Suprapubic skin (tissue), 4 donors: ENCODE measurements around the gene LGI4. TPM values are rescaled to one million over a fixed set of nuclear protein-coding genes. Genes with fewer than 3 reads are reported as not detected.

Experiments
- DNase-seq, 2 donors: peaks; one replicate each; pipeline ENCODE4 v3.0.0-alpha.2; 2019; ENCODE audit warnings: low spot score in 2 of 2
- H3K27ac ChIP-seq: fragments of 200-600 bp; sonication (generic); one replicate; pipeline ENCODE4 v1.5.1; 2019
- H3K27me3 ChIP-seq: fragments of 200-600 bp; sonication (generic); one replicate; pipeline ENCODE4 v1.5.1; 2019
- H3K36me3 ChIP-seq: fragments of 200-600 bp; sonication (generic); one replicate; pipeline ENCODE4 v1.5.1; 2019
- H3K4me1 ChIP-seq: fragments of 200-600 bp; sonication (generic); one replicate; pipeline ENCODE4 v1.5.1; 2019
- H3K4me3 ChIP-seq: fragments of 200-600 bp; sonication (generic); one replicate; pipeline ENCODE4 v1.5.1; 2019; ENCODE audit warnings: mild to moderate bottlenecking
- H3K9me3 ChIP-seq: fragments of 200-600 bp; sonication (generic); one replicate; pipeline ENCODE4 v1.5.1; 2019
- EP300 ChIP-seq: sonication (generic); formaldehyde crosslinking; IDR thresholded peaks from one replicate; pipeline ENCODE4 v1.6.1; 2017; ENCODE audit warnings: antibody characterized with exemption
- POLR2A ChIP-seq, 2 donors: fragments of 450-650 bp; IDR thresholded peaks; one replicate each; pipeline ENCODE4 v1.6.1; 2017; ENCODE audit warnings: antibody characterized with exemption in 2 of 2, mild to moderate bottlenecking in 2 of 2, moderate library complexity in 2 of 2
- POLR2AphosphoS5 ChIP-seq, 3 donors: sonication (generic); formaldehyde crosslinking; IDR thresholded peaks; one replicate each; pipeline ENCODE4 v1.6.1; 2017; ENCODE audit warnings: antibody characterized with exemption in 3 of 3
- WGBS: methylation state at CpG from one replicate; pipeline ENCODE4 v1.1.5; 2018; 5-methylcytosine and 5-hydroxymethylcytosine counted together
- total RNA-seq, 4 donors: library from RNA; depleted of rRNA; stranded (reverse); fragments of >200 nt; gene quantifications; one replicate each; pipeline ENCODE4 v1.1.0, GENCODE V29; 2016
- TF ChIP-seq, protein P1 (sequence below), 2 donors: fragments of 200-600 bp in 1 of 2; fragments of 450-650 bp in 1 of 2; sonication (generic) in 1 of 2; IDR thresholded peaks; one replicate each; pipeline ENCODE4 v1.5.1; 2016 to 2019; ENCODE audit warnings: antibody characterized with exemption in 2 of 2, mild to moderate bottlenecking in 1 of 2, moderate library complexity in 1 of 2

LGI4 gene
- total RNA-seq, 4 donors from 2014 or later: 4.3 to 11.8 (median 7.8) TPM

DNA sequence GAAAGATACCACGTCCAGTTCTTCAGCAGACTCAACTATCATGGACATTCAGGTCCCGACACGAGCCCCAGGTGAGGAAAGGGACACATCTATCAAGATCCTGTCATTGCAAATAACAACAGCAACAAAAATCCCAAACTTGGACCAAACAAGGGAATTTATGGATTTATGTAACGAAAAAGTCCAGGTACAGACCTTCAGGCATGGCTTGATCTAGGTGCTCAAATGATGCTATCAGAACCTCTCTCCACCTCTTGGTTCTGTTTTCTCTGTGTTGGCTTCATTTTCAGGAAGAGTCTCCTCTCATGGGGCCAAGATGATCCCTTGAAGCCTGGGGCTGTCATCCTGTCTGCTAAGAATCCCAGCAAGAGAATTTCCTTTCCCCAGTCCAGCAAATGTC, 22.6 kb upstream of the LGI4 start:
- H3K4me3 ChIP-seq: no peak overlapping the region

DNA sequence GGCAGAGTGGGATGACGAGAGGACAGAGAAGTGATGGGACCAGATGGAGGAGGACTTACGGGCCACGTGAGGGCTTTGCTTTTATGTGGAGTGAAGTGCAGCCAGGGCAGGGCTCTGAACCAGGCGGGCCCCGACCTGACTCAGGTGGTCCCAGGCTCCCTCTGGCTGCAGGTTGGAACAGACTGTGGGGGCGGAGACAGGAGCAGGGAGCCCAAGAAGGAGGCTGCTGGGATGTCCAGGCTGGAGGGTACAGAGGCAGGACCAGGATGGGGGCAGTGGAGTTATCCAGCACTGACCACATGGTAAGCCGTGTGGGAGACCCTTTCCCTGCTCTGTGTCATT, 21.8 kb upstream of the LGI4 start:
- no peak for TF ChIP-seq EP300
- TF ChIP-seq POLR2A (IDR thresholded peaks at IDR 0.05): no peak
- TF ChIP-seq POLR2AphosphoS5 (IDR thresholded peaks at IDR 0.05): no peak
- TF ChIP-seq, protein P1, sequence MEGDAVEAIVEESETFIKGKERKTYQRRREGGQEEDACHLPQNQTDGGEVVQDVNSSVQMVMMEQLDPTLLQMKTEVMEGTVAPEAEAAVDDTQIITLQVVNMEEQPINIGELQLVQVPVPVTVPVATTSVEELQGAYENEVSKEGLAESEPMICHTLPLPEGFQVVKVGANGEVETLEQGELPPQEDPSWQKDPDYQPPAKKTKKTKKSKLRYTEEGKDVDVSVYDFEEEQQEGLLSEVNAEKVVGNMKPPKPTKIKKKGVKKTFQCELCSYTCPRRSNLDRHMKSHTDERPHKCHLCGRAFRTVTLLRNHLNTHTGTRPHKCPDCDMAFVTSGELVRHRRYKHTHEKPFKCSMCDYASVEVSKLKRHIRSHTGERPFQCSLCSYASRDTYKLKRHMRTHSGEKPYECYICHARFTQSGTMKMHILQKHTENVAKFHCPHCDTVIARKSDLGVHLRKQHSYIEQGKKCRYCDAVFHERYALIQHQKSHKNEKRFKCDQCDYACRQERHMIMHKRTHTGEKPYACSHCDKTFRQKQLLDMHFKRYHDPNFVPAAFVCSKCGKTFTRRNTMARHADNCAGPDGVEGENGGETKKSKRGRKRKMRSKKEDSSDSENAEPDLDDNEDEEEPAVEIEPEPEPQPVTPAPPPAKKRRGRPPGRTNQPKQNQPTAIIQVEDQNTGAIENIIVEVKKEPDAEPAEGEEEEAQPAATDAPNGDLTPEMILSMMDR (IDR thresholded peaks at IDR 0.05): no peak
- 88% methylated on average over 6 of the region's 7 CpGs for WGBS
- DNase-seq: no peak
- Histone ChIP-seq H3K27me3 (peaks cover 7% of the 10 kb centered on the region), H3K4me3 (no peak overlapping the region), H3K27ac (no peak overlapping the region), H3K9me3 (no peaks in the 10 kb centered on the region), H3K36me3 (peaks cover 44% of the 10 kb centered on the region), H3K4me1 (peaks cover 28% of the 10 kb centered on the region)

More for the DNA sequence above, 22.6 kb upstream of the LGI4 start:
- Histone ChIP-seq H3K9me3 (no peaks in the 10 kb centered on the region), H3K27me3 (peaks cover 7% of the 10 kb centered on the region), H3K27ac (no peak overlapping the region), H3K4me1 (peaks cover 28% of the 10 kb centered on the region), H3K36me3 (peaks cover 52% of the 10 kb centered on the region)
- DNase-seq: no peak
- TF ChIP-seq, protein P1 (IDR thresholded peaks at IDR 0.05): no peak
- TF ChIP-seq POLR2AphosphoS5 (IDR thresholded peaks at IDR 0.05) (no peak), EP300 (no peak), POLR2A (IDR thresholded peaks at IDR 0.05) (no peak)
- 99% methylated on average over 4 of the region's 4 CpGs for WGBS

DNA sequence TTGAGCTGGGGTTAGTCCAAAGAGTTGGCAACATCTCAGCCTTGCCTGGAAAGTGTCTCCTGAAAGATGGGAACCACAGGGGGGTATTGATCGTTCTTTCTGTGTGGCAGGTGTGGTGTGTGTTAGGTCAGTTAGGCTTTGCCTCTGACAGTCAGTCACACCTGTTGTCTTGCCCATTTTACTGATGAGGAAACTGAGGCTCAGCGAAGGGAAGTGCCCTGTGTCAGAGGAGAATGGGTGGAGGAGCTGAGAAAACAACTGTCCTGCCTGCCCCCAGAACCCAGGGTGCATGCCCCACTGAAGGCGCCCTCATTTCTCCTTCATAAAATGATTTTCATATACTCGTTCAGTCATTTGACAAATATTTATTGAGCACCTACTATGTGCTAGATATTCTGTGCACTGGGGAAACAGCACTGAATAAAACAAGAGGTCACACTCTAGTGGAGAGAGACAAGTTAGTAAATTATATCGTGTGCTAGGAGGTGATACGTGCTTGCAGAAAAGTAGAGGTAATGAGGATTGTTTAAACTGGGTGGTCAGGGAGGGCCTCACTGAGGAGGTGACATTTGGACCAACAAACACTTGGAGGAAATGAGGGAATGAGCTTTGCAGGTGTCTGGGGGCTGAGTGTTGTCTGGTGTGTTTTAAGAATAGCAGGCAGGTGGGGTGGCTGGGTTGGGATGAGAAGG, 21.3 kb upstream of the LGI4 start:
- H3K4me3 ChIP-seq: peak overlapping the region; percentile 83
- WGBS: 91% methylated on average over 6 of the region's 6 CpGs

DNA sequence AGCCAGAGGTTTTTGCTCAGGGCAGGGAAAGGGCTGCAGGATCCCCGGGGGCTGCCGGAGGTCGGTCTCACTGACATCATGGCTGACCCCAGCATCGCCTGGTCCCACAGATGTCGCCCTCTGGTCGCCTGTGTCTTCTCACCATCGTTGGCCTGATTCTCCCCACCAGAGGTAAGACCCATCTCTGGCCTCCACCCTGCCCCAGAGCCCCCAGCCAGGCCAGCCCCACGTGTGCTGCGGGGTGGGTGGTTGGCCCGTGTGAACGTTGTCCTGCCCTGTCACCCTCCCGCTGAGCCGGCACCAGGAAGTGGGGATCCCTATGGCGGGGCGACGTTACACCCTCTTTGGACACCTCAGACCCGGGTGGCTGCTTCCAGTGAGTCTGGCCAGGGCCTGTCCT, 20.6 kb upstream of the LGI4 start:
- 20% methylated on average over 4 of the region's 17 CpGs for WGBS
- no peak for TF ChIP-seq POLR2A (IDR thresholded peaks at IDR 0.05)
- TF ChIP-seq POLR2AphosphoS5 (IDR thresholded peaks at IDR 0.05): no peak
- TF ChIP-seq, protein P1 (IDR thresholded peaks at IDR 0.05): no peak
- no peak for TF ChIP-seq EP300
- H3K4me1 ChIP-seq: peaks cover 28% of the 10 kb centered on the region
- H3K9me3 ChIP-seq: no peaks in the 10 kb centered on the region
- DNase-seq: no peak
- H3K27me3 ChIP-seq: peaks cover 7% of the 10 kb centered on the region
- peaks cover 32% of the 10 kb centered on the region for H3K36me3 ChIP-seq
- H3K4me3 ChIP-seq: peak overlapping the region; percentile 83
- no peak overlapping the region for H3K27ac ChIP-seq

More for the DNA sequence above, 21.3 kb upstream of the LGI4 start:
- peaks cover 39% of the 10 kb centered on the region for H3K36me3 ChIP-seq
- TF ChIP-seq EP300 (no peak), POLR2A (IDR thresholded peaks at IDR 0.05) (no peak), POLR2AphosphoS5 (IDR thresholded peaks at IDR 0.05) (no peak)
- TF ChIP-seq, protein P1 (IDR thresholded peaks at IDR 0.05): no peak
- H3K27ac ChIP-seq: no peak overlapping the region
- no peaks in the 10 kb centered on the region for H3K9me3 ChIP-seq
- DNase-seq: no peak
- H3K4me1 ChIP-seq: peaks cover 28% of the 10 kb centered on the region
- peaks cover 7% of the 10 kb centered on the region for H3K27me3 ChIP-seq

DNA sequence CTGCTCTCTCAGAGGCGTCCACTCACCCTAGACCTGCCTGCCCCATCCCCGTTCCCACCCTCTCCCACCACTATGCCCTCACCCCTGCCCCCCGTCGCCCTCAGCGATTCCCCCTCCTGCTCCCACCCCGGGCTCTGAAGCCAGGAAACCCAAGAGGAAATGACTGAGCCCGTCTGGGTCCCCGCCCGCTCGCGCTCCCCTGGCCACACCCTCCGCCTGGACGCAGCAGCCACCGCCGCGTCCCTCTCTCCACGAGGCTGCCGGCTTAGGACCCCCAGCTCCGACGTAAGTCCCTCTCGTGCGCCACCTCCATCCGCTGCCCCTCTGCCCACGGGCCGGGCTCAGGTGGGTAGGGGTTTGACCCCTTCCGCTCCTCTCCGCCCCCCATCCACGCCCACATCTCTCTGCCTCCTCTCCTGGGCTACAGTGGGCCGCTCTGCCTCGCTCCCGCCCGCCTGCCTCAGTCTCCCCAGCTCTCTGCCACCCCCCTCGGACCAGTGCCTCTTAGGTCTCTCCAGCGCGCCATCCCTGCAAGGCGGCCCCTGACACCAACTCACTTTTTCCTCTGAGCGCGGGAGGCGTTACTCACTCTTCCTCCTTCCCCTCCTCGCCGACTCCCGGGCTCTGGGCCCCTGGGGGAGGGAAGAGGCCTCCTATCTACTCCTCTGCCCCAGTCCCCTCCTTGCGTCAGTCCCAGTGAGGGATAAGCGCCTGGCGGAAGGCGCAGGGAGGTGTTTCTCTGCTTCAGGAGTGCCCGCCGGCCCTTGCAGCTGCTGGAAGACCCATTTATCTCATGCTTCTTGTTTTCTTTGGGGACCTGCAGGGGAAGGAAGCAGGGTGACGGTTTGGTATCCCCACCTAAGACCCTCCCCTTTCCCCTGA, 19.9 kb upstream of the LGI4 start, which contains the start of gene FXYD5:
TSS of gene FXYD5 (plus strand) at position 211 of the 882 bp plus-strand sequence. CDS start 816 bp downstream, outside the sequence.
- H3K27ac ChIP-seq: peak within 1 kb of the TSS; percentile 85
- no peaks in the 10 kb centered on the region for H3K9me3 ChIP-seq
- DNase-seq: peak; percentile 86 to 88
- peak within 1 kb of the TSS; percentile 83 for H3K4me3 ChIP-seq
- WGBS: under 1% methylated on average over 48 of the region's 49 CpGs
- peaks cover 28% of the 10 kb centered on the region for H3K4me1 ChIP-seq
- H3K36me3 ChIP-seq: peaks cover 27% of the 10 kb centered on the region
- peak in 1 of 2 donors; percentile 34 for TF ChIP-seq POLR2A (IDR thresholded peaks at IDR 0.05)
- TF ChIP-seq, protein P1 (IDR thresholded peaks at IDR 0.05): peak; percentile 16 to 31
- no peak for TF ChIP-seq POLR2AphosphoS5 (IDR thresholded peaks at IDR 0.05)
- TF ChIP-seq EP300: no peak
- peaks cover 7% of the 10 kb centered on the region for H3K27me3 ChIP-seq
